ENCODE measurements around the gene PPP2R2B.
A peak's percentile ranks its signal among the peaks of the same experiment; 100 is the strongest.

The PPP2R2B gene

DNA sequence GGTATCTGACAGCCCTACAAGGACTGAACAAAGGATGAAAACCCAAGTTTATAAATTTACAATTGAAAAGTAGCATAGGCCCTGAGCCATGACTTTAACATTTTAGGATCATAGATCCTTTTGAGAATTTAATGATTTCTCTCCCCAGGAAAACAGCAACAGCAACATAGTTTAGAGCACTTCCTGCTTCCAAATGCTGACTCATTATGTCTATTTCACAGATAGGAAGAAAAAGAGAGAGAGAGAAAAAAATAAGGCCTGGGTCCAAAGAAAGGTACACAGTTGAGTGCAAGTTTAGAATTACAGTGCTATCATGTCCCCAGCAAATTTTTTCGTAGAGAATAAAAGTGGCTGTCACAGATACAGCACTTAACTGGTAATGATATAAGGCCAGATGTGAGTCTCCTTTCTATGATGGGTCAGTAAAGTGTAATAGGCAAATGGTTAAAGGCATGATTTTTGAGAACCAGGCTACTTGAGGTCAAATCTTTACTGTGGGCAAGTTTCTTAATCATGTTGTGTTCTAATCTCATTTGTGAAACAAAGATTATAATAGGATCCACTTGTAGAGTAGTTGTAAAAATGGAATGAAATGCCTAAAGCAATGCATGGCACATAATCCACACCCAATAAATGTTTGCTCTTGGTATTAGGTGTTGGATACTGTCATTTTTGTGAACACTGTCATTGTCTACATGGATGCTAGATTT lies 12.3 kb upstream of the PPP2R2B start:
- peak; percentile 0 for DNase-seq
- in situ Hi-C loops (cut with HindIII; ENCODE audit: low pct_ligation_motif_present, low pct_unique_long_range_greater_than_20kb, low sequenced_read_pairs): no loop called here

DNA sequence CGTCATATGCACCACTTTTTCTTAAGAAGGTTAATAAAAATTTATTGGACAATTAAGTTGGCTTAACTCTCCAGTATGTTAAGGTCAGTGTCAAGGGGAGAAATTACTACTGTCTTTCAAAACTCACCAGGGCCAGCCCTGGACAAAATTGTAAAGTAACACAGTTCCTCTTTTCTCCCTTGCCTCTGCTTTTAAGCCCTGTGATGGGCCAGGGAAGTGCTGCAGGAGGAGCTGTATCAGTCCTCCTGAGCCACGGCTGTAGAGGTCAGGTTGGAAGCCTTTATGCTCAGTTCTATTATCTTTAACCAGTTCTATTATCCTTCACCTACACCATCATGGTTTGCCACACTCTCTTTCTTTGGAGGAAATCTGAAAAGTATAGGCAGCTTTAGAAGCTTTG lies 11.5 kb upstream of the PPP2R2B start:
- no peak for DNase-seq
- in situ Hi-C loops (cut with HindIII; ENCODE audit: low pct_ligation_motif_present, low pct_unique_long_range_greater_than_20kb, low sequenced_read_pairs): no loop called here

DNA sequence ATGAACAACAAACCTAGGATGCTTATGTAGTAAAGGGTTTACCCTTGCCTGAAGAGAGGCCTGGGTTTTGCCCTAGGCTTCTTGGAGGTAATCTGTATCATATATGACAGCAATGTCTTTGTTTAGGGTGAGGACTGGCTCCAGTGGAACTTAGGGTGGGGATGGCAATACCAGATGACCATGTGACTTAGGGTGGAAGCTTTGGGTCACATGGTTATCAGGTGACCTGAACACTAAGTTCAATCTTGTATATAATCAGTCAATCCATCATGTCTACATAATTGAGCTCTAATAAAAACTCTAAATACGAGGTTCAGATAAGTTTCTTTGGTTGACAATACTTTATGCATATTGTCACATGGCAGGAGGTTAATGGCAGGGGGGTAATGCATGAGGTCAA lies 10.6 kb upstream of the PPP2R2B start:
- in situ Hi-C loops (cut with HindIII; ENCODE audit: low pct_ligation_motif_present, low pct_unique_long_range_greater_than_20kb, low sequenced_read_pairs): no loop called here
- no peak for DNase-seq

DNA sequence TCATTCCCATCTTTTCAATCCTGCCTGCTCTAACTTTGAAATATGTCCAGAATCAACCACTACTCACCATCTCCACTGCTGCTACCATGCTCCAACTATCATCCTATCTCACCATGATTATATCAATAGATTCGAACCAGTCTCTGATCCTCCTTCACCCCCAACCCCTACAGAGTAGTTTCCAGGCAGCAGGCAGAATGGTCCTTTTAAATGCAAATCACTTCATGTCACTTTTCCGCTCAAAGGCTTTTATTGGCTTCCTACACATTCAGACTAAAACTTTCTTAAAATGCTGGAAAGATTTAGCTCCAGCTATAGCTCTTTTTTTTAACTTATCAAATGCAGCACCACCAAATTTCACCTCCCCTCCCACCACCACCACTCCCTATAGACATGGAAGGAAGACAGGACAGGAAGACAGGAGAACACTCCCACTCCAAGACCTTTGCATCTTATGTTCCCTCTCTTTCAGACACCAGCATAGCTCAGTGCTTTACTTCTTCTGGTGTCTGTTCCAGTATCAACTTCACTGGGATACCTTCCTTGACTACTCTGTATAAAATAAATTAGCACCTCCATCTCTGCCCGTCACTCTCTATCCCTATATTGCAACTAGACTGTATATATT lies 9.9 kb upstream of the PPP2R2B start:
- in situ Hi-C loops (cut with HindIII; ENCODE audit: low pct_ligation_motif_present, low pct_unique_long_range_greater_than_20kb, low sequenced_read_pairs): no loop called here
- DNase-seq: no peak

DNA sequence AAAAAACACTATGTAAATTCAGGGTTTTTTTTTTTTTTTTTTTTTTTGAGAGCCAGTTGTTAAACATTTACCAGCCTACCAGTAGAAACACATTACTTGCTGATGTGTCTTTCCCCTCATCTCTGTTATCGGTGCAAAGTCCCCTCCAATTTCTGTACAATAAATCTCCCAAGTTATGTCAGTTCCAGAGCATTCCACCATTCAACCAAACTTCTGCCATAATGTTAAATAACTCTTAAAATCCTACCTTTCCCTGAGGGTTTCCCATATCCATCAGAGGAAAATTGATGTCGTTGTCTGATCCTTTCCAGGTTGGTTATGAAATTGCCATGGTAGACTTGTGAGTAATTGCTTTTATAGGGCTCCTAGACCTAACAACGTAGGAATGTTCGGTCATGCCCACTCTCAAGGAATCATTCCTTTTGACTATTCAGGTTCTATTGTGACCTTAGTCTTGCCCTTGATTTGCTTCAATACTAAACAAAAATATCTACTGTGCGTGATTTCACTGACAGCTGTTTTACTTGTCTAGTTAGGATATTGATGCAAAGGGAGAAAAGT lies 5.6 kb upstream of the PPP2R2B start:
- no peak for DNase-seq
- in situ Hi-C loops (cut with HindIII; ENCODE audit: low pct_ligation_motif_present, low pct_unique_long_range_greater_than_20kb, low sequenced_read_pairs): no loop called here

DNA sequence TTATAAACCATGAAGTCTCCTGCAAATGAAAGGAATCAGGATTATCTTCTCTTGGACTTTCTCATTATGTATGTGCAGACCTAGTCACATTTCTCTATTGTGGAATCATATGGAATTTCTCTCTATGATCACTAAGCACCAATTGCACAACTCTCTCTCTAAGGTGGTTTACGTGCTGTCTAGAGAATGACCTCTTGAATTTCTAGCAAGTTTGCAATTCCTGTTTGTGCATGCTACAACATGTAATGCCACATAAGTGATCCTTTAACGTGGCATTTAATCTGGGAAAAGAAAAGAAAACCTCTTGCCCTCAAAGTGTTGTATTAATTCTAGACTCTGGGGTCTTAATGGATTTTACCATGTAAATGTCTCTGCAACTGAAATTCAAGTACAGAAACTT lies 5.0 kb upstream of the PPP2R2B start:
- no peak for DNase-seq
- in situ Hi-C loops (cut with HindIII; ENCODE audit: low pct_ligation_motif_present, low pct_unique_long_range_greater_than_20kb, low sequenced_read_pairs): no loop called here

DNA sequence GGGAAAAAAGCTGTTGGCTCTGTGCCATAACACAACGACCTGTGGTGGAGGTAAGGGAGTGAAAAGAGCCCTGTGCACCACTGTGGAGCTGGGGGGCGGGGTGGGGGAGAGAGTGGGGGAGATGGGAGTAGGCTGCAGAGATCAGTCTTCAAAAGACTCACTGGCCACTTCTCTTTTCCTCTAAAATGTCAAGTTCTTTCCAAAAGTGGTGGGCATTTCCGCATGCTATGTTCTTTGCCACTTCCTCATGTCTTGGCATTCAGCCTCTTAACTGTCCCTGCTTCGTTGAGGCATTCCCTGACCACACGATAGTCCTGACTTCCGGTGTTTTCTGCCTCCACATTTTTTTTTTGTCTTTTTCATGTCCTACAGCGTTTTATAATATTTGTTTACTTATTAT lies 2.4 kb upstream of the PPP2R2B start:
- in situ Hi-C loops (cut with HindIII; ENCODE audit: low pct_ligation_motif_present, low pct_unique_long_range_greater_than_20kb, low sequenced_read_pairs): no loop called here
- DNase-seq: no peak

DNA sequence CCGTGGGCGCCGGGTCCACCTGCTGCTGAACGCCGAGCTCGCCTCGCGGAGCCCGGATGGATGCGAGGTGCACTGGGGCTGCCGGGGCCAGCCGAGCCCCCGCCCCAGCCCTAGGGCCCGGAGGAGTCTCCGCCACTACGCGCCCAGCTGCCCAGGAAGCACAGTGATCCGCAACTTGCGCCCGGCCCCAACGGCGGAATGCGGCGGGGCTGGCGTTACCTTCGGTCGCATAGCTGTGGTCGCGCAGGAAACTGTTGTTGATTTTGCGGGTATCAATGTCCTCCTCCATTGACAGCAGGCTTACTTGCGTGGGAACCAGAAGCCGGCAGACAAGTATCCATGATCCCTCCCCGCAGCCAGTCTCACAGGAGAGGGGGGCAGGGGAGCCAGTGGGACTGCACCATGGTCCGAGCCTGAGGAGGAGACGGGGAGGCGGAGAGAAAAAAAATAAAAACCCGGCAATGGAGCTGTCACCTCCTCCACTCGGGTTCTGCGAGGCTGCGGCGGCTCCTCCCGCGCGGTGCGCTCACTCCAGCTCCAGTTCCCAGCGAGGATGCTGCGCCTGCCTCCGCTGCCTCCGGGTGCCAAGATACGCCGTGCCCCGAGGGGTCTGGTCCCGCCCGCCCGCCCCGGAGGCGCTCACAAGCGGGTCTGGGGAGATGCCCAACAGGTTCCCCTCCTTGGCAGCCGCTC lies 628 bp downstream of the PPP2R2B start:
- in situ Hi-C loops (cut with HindIII; ENCODE audit: low pct_ligation_motif_present, low pct_unique_long_range_greater_than_20kb, low sequenced_read_pairs): no loop called here
- DNase-seq: no peak

DNA sequence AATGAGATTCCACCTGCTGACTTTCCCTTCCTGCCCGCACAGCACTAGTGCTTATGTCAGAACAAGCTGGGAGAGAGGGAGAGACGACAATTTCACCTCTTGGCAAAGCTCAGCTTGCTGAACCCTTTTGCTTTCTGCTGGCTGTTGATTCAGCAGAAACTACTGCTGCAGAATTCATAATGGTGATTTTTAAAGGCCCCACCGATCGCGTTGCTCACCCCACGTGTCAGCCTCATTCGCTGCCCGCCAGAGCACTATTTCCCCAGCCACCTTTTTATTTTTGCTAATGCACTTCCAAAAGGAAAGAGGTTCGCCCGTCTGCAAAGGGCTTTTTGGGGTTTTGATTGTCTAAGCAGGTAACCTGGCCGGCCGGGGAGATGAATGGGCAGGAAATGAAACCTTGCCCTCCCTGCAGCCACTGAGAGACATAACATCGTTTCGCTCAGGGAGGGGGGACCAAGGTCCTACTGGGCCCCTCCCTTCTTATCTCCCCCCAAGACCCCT lies 1.3 kb downstream of the PPP2R2B start:
- in situ Hi-C loops (cut with HindIII; ENCODE audit: low pct_ligation_motif_present, low pct_unique_long_range_greater_than_20kb, low sequenced_read_pairs): no loop called here
- no peak for DNase-seq

DNA sequence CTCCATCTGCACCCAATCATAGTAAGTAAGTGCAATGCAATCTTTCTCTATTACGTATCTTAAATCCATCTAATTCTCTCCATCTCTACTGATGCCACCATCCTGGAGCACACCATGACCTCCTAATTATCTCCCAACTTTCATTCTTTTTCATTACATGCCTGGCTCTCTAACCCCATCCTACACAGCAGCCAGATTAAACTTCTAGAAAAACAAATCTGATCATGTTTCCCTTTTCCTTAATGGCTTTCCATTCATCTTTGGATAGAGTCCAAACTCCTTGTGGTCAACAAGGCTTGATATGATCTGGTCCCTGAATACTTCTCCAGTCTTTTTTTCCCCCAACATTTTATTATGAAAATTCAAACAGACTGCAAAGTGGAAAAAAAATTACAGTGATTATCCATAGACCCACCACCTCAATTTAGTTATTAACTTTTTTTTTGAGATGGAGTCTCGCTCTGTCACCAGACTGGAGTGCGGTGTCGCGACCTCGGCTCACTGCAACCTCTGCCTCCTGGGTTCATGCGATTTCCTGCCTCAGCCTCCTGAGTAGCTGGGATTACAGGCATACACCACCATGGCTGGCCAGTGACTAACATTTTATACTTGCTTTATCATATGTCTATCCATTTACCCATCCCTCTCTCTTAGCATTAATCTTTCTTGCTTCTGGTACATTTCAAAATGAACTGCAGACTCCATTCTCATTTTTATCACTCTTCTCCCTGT lies 5.2 kb downstream of the PPP2R2B start:
- in situ Hi-C loops (cut with HindIII; ENCODE audit: low pct_ligation_motif_present, low pct_unique_long_range_greater_than_20kb, low sequenced_read_pairs): no loop called here
- DNase-seq: no peak

DNA sequence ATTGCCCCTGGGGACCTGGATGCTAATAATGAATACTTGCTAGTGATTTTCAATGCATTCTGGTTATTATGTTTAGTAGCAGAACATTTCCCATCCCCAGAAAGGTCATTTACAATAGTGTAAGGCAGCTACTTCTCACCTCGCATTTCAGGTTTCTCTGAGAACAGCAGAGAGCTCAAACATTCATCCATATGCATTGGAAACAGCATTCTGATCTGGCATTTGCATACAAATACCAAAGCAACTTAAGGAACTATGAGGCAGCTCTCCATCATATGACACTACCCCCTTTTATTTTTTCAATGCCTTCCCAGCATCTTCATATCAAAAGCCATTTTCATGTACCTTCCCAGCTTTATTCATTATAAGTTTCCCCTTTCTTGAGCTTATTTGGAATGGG lies 6.4 kb downstream of the PPP2R2B start:
- DNase-seq: no peak
- in situ Hi-C loops (cut with HindIII; ENCODE audit: low pct_ligation_motif_present, low pct_unique_long_range_greater_than_20kb, low sequenced_read_pairs): no loop called here

DNA sequence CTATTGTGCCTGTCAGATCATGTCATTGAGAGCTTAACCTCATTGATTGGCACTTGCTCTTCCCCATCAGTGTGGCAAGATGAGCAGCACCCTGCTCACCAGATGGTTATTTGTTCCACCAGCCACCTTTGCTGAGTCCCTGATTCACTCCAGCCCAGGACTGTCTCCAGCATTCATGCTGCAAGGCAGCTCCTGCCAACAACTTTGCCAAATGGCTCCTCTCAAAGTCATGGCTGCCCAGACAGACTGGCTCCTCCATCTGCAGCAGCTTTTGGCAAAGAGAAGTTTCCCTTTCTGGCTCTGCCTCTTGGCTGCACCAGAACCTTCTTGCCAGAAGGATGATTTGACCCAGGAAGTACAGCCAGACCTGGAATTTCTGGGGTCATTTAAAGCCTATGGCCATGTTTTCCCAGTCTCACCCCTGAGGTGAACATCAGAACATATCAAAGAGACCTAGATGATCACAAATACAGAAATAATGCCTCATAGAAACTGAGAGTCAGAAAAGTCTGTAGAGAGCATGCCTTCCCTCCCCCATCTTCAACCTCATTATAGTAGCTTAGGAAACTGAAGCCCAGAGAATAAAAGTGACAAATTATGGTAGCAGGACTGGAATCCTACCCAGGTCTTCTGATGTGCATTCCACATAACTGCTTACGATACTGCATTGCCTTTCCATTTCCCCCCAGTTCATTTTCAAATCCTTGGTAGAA lies 10.4 kb downstream of the PPP2R2B start:
- DNase-seq: no peak
- in situ Hi-C loops (cut with HindIII; ENCODE audit: low pct_ligation_motif_present, low pct_unique_long_range_greater_than_20kb, low sequenced_read_pairs): no loop called here

DNA sequence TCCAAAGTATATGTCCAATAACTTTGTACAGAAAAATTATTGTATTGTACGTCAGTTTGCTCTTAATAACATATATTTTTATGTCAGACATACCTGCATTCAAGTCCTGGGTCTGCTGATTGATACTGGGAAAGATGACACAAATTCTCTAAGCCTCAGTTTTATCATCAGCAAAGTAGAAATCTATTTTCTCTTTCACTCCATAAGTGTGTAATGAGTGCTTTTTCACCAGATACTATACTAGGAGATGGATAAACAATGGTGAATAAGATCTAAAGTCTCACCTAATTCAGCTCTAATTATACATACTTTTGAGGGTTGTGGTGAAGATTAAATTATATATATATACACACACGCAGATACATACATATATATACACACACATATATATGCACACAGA lies 12.3 kb downstream of the PPP2R2B start:
- no peak for DNase-seq
- in situ Hi-C loops (cut with HindIII; ENCODE audit: low pct_ligation_motif_present, low pct_unique_long_range_greater_than_20kb, low sequenced_read_pairs): no loop called here

DNA sequence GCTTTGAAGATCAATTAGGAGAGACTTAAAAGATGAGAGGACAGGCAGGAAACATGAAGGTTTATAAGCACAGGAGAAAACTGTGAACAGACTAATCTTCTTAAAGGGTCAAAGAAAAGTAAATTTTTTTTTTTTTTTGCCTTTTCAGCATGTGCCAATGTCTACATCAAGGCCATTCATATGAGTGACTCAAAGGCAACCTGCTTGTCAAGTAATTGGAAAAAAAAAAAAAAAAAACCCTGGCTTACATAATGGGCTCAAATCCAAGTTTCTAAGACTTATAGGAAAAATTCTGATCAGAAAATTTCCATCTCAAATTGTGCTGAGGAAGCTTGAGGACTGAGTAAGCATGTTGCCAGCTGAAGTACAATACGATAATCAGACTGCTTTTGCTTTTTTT lies 15.9 kb downstream of the PPP2R2B start:
- in situ Hi-C loops (cut with HindIII; ENCODE audit: low pct_ligation_motif_present, low pct_unique_long_range_greater_than_20kb, low sequenced_read_pairs): no loop called here
- DNase-seq: no peak

DNA sequence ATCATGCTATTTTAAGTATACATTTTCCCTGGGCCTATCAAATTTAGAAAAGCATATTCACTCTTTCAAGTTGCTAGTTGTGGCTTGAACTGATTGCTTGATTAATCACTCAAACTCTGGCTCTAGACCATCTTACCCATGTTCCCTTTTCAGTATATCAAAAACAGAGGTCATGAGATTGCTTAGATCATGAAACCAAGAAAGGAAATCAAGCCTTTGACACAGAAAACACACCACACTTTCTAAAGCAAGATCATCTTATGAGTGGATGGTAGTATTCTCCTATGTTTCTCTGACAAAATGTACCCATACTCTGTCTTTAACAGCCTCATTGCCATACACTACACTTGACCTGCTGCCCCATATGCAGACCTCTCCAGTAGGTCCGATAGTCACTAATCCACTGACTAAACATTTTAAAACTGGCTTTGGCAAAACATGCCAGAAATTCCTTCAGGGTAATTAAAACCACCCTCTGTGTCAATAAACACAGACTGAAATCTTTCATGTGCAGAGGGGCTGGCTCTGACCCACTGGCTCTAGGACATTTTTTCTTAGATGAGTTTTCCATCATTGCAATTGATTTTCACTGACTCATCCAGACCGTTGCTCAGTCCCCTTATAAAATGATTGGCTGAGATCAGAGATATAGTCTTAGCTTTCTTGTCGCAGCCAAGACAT lies 18.2 kb downstream of the PPP2R2B start:
- no peak for DNase-seq
- in situ Hi-C loops (cut with HindIII; ENCODE audit: low pct_ligation_motif_present, low pct_unique_long_range_greater_than_20kb, low sequenced_read_pairs): no loop called here

DNA sequence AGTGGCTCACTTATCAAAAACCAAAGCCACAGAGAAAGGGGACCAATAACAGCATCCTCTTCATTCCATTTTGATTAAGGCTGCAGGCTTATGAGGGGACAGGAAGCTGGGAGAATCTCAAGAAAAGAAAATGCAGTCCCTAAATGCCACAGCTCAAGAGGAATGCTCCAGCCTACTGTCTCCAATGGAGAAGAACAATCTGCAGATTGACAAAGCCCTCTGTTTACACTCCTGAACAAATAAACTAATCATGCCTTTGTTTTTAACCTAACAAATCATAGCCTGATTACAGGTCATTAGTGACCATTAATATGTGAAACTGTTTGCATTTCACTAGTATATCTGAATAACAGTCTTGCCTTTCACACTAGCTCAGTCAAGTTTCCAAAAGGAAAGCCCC lies 26.5 kb downstream of the PPP2R2B start:
- in situ Hi-C loops (cut with HindIII; ENCODE audit: low pct_ligation_motif_present, low pct_unique_long_range_greater_than_20kb, low sequenced_read_pairs): no loop called here
- DNase-seq: no peak

DNA sequence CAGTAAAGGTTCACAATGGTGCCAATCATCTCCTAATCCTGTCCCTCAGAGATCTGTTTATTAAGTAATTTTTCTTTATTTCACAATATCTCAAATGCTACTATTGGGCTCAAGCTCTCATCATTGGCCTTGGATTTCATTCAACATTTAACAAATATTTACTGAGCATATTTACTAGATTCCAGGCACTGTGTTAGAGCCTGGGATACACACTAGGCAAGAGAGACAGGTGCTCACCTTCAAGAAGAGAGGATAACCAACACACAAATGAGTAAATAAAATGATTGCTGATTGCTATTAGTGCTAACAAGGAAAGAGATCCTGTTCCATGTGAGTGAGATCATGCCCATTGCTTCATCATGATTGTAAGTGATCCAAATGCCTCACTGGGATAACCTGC lies 27.4 kb downstream of the PPP2R2B start:
- in situ Hi-C loops (cut with HindIII; ENCODE audit: low pct_ligation_motif_present, low pct_unique_long_range_greater_than_20kb, low sequenced_read_pairs): no loop called here
- no peak for DNase-seq
